Activated CD4-positive, alpha-beta T cell treated with anti-CD3 and anti-CD28 coated beads for 4 hours (primary cell): ENCODE measurements around the gene DHRSX.
"Not testable (repeated sequence)": the region's sequence is repeated elsewhere in the genome, so short reads cannot be mapped to it uniquely, and the experiment has no call there.

Experiments used
- DNase-seq, 2 donors: peaks; one replicate each; pipeline ENCODE4 v3.0.0-alpha.2; 2020

Gene DHRSX

DNA sequence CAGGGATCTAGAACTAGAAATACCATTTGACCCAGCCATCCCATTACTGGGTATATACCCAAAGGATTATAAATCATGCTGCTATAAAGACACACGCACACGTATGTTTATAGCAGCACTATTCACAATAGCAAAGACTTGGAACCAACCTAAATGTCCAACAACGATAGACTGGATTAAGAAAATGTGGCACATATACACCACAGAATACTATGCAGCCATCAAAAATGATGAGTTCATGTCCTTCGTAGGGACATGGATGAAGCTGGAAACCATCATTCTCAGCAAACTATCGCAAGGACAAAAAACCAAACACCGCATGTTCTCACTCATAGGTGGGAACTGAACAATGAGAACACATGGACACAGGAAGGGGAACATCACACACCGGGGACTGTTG, 81.4 kb downstream of the DHRSX start:
- DNase-seq = not testable (repeated sequence)

DNA sequence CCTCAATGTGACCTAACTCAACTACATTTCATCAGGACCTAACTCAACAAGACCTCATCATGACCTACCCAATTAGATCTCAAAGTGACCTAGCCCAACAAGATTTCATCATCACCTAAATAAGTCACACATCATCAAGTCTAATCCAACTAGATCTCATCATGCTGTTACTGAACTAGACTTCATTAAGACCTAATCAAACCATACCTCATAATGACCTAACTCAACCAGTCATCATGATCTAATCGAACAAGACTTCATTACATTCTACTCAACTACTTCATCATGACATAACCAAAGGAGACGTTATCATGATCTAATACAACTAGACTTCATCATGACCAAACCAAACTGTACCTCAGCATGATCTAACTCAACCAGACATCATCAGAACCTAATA, 82.8 kb downstream of the DHRSX start:
- DNase-seq = no peak

DNA sequence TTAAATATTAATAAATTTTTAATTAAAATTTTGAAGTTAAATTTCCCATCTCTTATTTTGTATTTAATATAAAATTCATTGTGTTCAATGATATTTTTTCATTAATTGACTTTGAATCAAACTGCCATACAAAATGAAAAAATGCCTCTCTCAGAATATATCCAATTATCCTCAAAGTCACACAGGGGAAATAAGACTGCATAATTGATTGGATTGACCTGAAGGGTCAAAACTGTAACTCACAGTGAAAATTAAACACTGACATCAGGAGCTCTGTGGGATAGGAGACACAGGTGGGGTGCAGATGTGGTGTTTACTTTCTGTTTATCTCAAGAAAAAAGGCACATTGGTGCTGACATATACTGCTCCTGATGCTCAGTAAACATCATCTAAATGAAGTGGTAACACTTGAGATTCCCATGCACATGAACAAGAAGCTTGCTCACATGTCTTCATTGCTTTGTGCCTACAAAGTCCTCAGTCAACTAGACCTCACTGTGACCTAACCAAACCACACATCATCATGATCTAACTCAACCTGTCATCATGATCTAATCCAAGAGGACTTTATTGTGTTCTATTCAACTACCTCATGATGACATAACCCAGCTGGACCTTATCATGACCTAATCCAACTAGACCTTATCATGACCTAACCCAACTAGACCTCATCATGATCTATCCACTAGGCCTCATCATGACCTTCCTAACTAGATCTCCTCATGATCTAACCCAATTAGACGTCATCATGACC, 83.7 kb downstream of the DHRSX start:
- DNase-seq = no peak

DNA sequence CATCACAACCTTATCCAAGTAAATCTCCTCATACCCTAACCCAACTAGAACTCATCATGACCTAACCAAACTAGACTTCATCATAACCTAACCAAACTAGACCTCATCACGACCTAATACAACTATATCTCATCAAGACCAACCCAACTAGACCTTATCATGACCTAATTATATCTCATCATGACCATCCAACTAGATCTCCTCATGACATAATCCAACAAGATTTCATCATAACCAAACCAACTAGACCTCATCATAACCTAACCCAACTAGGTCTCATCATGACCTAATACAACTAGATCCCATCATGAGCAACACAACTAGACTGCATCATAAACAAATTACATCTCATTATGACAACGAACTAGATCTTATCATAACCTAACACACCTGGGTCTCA, 86.4 kb downstream of the DHRSX start:
- no peak for DNase-seq

GRCh38 chrX:2413969-2414368, 86.8 kb downstream of the DHRSX start:
- no peak for DNase-seq

DNA sequence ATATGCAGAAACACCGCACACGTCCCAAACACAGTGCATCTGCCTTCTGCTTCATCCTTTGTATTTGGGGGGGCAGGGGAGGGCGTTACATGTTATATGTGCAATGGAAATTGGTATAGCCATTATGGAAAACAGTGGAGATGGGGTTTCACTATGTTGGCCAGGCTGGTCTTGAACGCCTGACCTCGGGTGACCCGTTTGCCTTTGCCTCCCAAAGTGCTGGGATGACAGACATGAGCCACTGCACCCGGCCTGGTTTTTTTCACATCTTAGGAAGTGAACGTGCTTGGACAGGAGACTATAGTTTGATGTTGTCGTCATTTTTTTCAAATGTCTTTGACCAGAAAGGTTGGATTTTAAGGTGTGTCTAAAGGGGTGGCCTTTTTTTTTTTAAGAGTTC, 88.6 kb downstream of the DHRSX start:
- DNase-seq = no peak

GRCh38 chrX:2410279-2411020, 90.3 kb downstream of the DHRSX start:
- no peak for DNase-seq

- no peak for DNase-seq
Observed at GRCh38 chrX:2409796-2410195, 91.0 kb downstream of the DHRSX start.

- no peak for DNase-seq
Observed at GRCh38 chrX:2408856-2409255, 91.9 kb downstream of the DHRSX start.

DNA sequence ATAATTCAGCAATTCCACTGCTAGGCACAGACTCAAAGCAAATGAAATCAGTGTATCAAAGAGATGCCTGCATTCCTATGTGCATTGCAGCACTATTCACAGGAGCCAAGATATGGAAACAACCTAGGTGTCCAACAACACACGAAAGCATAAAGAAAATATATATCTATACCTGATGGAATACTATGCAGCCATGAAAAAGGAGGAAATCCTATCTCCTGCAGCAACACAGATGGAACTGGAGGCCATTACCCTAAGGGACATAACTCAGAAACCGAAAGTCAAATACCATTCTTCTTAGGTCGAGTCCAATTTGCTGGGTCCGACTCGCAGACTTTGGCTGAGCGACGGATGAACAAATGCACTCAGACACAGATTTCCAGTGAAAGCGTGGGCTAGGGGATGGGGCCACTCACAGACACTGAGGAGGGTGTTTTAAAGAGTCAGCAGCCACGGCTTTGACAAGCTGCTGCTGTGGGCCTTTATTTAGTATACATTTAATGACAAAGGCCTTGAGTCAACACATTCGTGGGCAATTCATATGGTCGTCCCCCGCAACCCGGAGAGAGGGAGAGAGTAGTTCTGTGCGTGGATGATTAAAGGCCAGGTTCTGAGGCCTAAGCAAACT, 93.8 kb downstream of the DHRSX start:
- DNase-seq = no peak

DNA sequence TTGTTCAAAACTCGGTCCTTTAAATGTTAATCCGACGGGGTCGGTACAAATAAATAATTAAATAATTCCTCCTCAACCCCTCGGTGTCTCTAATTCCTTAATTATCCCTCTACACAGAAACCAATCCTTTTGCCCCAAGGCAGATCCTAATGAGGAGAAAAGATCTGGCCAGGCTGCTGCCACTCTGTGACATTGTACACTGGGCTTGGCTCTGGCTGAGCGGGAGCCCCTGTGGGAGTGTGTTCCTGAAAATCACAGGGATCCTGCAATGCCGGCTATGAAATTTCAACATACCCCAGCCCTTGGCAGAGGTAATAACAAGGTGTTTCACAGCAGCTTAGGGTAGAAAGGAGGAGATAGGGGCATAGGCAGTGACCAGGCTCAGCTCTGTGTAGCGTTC, 96.0 kb downstream of the DHRSX start:
- no peak for DNase-seq

GRCh38 chrX:2402361-2402690, 98.5 kb downstream of the DHRSX start:
- no peak for DNase-seq

- no peak for DNase-seq
Observed at GRCh38 chrX:2401590-2402360, 99.0 kb downstream of the DHRSX start.

- DNase-seq = no peak
Observed at GRCh38 chrX:2401201-2401589, 99.6 kb downstream of the DHRSX start.

- no peak for DNase-seq
Observed at GRCh38 chrX:2398064-2398656, 102.6 kb downstream of the DHRSX start.

DNA sequence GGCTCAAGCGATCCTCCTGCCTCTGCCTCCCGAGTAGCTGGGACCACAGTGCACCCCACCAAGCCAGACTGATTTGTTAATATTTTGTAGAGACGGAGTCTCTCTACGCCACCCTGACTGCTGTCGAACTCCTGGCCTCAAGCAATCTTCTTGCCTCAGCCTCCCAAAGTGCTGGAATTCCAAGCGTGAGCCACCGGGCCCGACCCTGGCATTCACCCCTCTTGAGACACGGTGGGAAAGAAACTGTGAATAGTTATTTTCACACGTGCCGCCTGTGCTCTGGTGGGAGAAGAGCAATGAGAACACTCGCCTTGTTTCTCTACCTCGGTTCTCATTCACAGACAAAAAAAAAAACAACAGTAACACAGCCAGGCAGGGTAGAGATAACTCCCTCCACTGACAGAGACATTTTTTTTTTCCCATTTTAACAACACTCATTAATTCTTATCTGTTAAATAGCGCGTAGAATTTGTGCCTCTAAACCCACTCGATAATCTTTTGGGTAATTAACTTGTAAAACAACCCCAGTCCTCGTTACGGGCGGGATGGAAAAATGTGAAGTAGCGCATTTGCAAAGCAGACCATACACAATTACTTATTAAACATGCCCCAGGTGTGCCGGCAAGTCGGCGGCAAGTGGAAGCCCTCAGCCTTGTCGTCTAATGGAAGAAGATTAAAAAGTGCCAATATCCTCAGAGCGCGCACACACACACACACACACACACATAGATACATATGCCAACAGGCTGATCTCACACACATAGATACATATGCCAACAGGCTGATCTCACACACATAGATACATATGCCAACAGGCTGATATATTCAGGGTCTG, 103.3 kb downstream of the DHRSX start:
- DNase-seq = no peak

- DNase-seq = no peak
Observed at GRCh38 chrX:2395261-2395992, 105.3 kb downstream of the DHRSX start.

DNA sequence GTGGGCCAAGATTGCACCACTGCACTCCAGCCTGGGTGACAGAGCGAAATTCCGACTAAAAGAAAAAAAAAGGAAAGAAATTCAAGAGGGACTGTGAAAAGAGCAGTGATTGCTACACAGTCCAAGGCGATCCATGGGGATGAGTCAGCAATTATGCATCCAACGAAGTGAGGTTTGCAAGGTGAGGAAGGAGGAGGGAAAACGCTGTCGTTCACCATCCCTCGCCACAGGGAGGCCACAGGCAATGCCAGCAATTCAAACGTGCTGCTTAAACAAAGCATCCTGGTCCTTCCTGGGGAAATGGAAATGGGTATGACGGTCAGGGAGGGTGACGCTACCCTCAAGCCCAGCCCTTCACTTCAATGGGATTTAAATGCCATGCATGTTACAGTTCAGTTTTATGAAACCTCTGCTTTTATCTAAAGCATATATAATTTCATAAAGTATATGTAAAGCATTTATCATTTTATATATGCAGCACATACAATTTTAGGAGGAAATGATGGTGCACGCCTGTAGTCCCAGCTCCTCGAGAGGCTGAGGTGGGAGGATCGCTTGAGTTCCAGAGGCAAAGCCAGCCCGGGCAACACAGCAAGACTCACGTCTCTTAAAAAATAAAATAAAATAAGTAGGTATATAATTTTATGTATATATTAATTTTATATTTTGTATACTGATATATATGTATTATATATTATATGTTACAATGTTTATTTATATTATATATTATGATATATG, 108.7 kb downstream of the DHRSX start:
- no peak for DNase-seq

GRCh38 chrX:2390754-2391153, 110.0 kb downstream of the DHRSX start:
- DNase-seq = no peak

DNA sequence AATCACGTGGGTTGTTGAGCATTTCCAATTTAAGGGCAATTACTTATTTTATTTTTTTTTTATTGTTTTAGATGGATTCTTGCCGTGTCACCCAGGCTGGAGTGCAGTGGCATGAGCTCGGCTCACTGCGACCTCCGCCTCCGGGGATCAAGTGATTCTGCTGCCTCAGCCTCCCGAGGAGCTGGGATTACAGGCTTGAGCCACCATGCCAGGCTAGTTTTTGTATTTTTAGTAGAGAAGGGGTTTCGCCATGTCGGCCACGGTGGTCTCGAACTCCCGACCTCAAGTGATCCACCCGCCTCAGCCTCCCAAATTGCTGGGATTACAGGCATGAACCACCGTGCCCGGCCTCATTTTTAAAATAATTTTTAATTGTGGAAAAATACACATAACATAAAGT, 111.0 kb downstream of the DHRSX start:
- not testable (repeated sequence) for DNase-seq

DNA sequence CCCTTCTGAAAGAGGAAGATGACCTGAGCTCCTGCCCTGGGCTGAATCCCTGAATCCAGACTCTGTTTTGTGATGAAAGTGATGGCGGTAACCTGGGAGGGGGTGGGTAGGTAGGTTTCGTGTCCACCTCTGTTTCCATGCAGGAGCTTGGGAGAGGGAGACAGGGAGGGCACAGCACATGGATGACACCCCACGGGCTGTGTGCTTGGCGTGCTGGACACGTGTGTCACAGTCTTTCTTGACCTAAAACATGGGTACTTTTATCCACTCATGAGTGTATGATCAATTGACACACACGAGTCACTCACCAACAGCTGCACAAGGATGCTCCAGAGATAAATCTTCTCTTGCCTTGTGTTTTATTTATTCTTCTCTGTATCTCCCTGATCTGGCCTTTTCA, 111.5 kb downstream of the DHRSX start:
- DNase-seq = no peak
